C4-2B (cell line): ENCODE measurements around the gene CIB2.

ENCODE experiments used
- H3K27ac ChIP-seq: fragments of 450-650 bp; 2 replicates; pipeline ENCODE4 v1.5.1; 2017
- ZFX ChIP-seq: fragments of 450-650 bp; IDR thresholded peaks from 2 replicates; pipeline ENCODE4 v1.6.1; 2017
- TF ChIP-seq, protein P1 (sequence below): fragments of 450-650 bp; conservative IDR thresholded peaks from 2 replicates; pipeline ENCODE4 v1.5.1; 2017; ENCODE audit warnings: mild to moderate bottlenecking

CIB2 gene

DNA sequence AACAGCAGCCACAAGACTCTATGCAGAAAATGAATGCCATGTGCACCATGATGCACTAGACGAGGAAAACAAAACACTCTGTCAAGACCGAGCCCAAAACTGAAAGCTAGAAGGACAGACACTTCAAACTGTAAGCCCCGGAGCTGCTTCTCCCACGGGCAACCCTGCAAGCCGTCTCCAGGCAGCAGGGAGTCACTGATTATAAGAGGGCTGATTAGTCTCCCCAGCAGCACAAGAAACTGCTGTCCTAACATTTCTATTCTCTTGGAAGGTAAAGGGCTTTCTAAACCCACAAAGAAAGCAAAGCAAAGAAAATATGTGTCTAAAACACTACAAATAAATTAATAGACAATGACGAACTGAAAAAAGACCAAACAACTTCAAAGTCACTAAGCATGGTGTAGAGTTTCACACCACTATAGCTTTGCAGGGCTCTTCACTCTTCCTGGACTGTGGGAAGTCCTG, 69.2 kb downstream of the CIB2 start:
- TF ChIP-seq ZFX: no peak
- TF ChIP-seq, protein P1, sequence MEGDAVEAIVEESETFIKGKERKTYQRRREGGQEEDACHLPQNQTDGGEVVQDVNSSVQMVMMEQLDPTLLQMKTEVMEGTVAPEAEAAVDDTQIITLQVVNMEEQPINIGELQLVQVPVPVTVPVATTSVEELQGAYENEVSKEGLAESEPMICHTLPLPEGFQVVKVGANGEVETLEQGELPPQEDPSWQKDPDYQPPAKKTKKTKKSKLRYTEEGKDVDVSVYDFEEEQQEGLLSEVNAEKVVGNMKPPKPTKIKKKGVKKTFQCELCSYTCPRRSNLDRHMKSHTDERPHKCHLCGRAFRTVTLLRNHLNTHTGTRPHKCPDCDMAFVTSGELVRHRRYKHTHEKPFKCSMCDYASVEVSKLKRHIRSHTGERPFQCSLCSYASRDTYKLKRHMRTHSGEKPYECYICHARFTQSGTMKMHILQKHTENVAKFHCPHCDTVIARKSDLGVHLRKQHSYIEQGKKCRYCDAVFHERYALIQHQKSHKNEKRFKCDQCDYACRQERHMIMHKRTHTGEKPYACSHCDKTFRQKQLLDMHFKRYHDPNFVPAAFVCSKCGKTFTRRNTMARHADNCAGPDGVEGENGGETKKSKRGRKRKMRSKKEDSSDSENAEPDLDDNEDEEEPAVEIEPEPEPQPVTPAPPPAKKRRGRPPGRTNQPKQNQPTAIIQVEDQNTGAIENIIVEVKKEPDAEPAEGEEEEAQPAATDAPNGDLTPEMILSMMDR: no peak
- H3K27ac ChIP-seq: peak overlapping the region; percentile 33; the same call in 1 of the 2 replicates

DNA sequence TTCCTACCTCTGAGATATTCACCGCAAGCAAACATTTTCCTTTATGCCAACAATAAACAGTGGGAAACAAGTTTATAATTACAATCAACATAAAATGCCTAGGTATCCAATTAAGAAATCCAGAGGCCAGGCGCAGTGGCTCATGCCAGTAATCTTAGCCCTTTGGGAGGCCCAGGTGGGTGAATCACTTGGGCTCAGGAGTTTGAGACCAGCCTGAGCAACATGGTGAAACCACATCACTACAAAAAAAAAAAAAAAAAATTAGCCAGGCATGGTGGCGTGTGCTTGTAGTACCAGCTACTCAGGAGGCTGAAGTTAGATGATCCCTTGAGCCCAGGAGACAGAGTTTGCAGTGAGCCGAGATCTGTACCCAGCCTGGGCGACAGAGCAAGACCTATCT, 71.0 kb downstream of the CIB2 start:
- H3K27ac ChIP-seq: peak overlapping the region; percentile 72
- TF ChIP-seq, protein P1: no peak
- no peak for TF ChIP-seq ZFX

DNA sequence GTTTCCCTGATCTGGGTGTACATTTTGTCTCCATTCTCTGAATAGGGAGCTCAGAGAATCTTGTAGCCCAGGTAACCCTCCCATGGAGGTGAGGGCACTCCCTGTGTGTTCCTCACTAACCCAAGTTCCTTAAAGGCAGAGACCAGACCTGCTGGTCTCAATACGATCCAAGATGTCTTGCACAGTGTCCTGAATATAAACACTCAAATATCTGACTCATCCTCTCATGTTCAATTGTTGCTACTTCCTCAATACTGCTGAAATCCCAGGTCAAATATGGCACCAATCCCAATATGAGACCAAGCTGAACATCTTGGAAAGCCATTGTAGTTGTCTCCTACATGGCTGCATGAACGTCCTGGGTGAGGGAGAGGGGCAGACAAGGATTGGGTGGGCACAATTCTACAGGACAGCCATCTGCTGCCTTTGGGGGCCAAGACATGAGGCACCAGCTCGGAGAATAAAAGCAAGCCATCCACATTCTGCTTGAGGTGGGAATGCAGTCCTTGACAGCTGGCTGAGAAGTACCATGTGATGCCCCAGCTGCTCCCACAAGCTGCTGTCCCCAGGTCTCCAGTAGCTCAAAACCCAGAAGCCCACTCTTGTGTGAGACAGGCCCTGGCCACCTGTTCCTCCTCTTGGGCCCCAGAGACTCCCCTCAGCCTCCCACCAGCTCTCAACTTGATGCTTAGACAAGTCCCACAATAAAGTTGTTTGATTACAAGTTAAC, 72.0 kb downstream of the CIB2 start:
- peak overlapping the region; percentile 72 for H3K27ac ChIP-seq
- TF ChIP-seq ZFX: no peak
- TF ChIP-seq, protein P1: no peak

DNA sequence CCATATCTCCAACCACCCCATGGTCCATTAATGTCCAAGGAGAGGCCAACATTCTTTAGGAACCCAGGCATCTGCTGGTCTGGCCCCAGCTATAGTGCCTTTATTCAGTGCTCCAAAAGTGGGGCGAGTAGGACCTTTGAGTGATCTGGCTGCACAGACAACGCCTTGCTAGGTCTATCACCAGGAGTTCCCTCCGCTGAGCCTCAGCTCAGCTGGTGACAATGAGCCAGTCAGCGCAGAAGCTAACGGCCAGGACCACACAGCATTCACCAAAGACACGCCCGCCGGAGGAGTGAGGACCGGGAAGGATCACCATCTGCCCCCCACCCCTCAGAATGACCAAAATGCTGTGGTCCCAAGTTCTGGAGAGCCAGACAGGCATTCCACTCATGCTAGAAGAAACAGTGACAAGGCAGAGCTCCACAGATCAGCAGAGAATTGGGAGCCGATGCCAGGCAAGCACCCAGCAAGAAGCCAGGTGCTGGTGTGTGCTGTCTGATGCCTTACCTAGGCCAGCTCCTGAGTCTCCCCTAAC, 72.8 kb downstream of the CIB2 start:
- H3K27ac ChIP-seq: peak overlapping the region; percentile 72
- TF ChIP-seq, protein P1: no peak
- no peak for TF ChIP-seq ZFX

DNA sequence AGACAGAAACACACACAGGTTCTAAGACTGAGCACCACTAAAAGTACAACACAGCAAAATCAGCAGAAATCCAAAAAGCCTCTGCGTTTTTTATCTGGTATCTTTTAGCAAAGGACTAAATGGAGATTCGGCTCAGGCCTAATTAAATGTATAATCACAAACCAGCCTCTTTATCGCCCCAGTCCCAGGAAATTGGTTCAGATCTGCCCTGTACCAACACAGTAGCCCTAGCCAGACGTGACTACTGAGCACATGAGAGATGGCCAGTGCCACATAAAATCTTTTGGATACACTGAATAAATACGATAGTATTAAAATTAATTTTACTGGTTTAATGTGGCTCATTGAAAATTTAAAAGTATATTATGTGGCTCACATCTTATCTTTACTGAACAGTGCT, 73.4 kb downstream of the CIB2 start:
- TF ChIP-seq, protein P1: no peak
- no peak for TF ChIP-seq ZFX
- H3K27ac ChIP-seq: peak overlapping the region; percentile 72; the same call in 1 of the 2 replicates

DNA sequence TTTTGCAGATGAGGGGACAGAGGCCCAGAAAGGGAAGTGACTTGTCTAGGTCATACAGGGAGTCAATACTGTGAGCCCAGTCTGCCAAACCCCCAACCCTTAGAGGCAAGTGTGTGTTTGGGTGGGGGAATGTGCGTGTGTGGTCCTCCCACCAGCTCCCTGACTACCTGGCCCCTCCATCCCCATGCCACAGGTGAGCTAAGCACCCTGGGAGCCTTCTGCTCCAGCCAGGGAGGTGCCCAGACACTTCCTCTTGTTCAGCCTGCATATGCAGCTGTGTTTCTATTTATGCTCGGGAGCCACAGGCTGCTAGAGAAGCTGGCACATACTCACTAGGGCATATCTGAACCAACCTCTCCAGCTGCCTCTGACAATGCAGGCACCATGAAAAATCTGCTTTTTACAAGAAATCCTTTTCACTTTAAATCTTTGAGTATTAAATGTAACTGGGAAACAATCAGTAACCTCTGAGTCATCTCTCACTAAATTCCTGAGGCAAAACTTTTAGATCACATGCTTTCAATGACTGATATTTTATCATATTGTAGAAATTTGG, 74.5 kb downstream of the CIB2 start:
- TF ChIP-seq ZFX: no peak
- TF ChIP-seq, protein P1: no peak
- no peak overlapping the region for H3K27ac ChIP-seq

DNA sequence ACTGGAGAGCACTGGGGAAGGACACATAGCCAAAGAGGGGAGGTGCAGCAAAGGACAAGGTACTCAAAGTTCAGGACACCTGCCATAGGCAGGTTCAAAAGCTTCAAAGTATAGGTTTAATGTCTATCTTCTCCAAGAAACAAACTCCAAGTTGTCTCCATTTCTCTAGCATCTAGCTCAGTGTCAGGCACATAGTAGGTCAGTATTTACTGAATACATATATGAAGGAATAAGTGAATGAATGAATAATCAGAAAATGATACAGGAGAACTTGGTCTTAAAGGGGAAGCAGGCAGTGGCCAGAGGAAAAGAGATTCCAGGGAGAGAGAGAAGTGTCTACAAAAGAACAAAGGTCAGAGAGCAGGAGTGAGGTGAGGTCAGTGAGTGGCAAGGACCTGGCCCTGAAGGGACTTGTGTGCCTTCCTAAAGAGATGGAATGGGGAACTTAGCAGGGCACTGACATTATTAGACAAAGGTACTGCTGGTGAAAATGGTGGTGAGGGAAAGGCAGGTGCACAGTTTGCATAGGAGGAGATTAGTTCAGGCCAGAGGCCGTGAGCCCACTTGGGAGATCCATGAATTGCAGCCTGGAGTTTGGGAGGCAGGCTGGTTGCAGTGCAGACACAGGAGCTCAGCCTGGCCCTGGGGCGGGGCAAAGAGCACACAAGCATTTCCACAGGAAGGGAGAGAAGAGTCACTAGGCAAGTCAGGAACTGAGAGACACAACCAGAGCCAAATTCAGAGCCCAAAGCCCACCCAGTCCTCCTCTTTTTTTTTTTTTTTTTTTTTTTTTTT, 75.1 kb downstream of the CIB2 start:
- TF ChIP-seq ZFX: no peak
- TF ChIP-seq, protein P1: no peak
- no peak overlapping the region for H3K27ac ChIP-seq
